Fibroblast of lung (primary cell): ENCODE data around the gene HEG1. TPM values are rescaled to one million over a fixed set of nuclear protein-coding genes. Genes with fewer than 3 reads are reported as not detected.

Experiments used
- DNase-seq, 2 donors: peaks; one replicate each; pipeline versions ENCODE4 v3.0.0 to v3.0.0-alpha.2; 2010; ENCODE audit warnings: low read depth in 2 of 2
- H2AFZ ChIP-seq: 2 replicates; pipeline ENCODE4 v1.5.1; 2012; ENCODE audit warnings: low read length, control low read depth, inconsistent platforms
- H3K27ac ChIP-seq: 2 replicates; pipeline ENCODE4 v1.5.1; 2011; ENCODE audit warnings: low read length, control low read depth; ENCODE audit not compliant: insufficient read depth
- H3K27me3 ChIP-seq: 2 replicates; pipeline ENCODE4 v1.5.1; 2011; ENCODE audit warnings: mild to moderate bottlenecking, low read length; ENCODE audit not compliant: control insufficient read depth, insufficient read depth
- H3K36me3 ChIP-seq: 2 replicates; pipeline ENCODE4 v1.5.1; 2011; ENCODE audit warnings: low read length; ENCODE audit not compliant: control insufficient read depth, insufficient read depth
- H3K4me1 ChIP-seq: 2 replicates; pipeline ENCODE4 v1.5.1; 2011; ENCODE audit warnings: low read length; ENCODE audit not compliant: control insufficient read depth, insufficient read depth; ENCODE audit errors: extremely low read depth
- H3K4me2 ChIP-seq: 2 replicates; pipeline ENCODE4 v1.5.1; 2011; ENCODE audit warnings: low read length, control low read depth; ENCODE audit not compliant: insufficient read depth; ENCODE audit errors: extremely low read depth
- H3K4me3 ChIP-seq, 4 experiments: fragments of 200-600 bp in 1 of 4; sonication (generic) in 1 of 4; replicated peaks in 1 of 4; 2 replicates each; pipeline ENCODE4 v1.5.1; 2011 to 2016; ENCODE audit warnings: low read length in 4 of 4, low read depth in 3 of 4, mild to moderate bottlenecking in 3 of 4, control low read depth in 2 of 4, inconsistent platforms in 1 of 4, mixed read lengths in 1 of 4; ENCODE audit not compliant: insufficient read depth in 1 of 4; ENCODE audit errors: control extremely low read depth in 1 of 4
- H3K79me2 ChIP-seq: 2 replicates; pipeline ENCODE4 v1.5.1; 2012; ENCODE audit warnings: mild to moderate bottlenecking, low read length, inconsistent platforms; ENCODE audit not compliant: control insufficient read depth, insufficient read depth
- H3K9ac ChIP-seq: 2 replicates; pipeline ENCODE4 v1.5.1; 2011; ENCODE audit warnings: mild to moderate bottlenecking, low read length, control low read depth; ENCODE audit not compliant: insufficient read depth
- H3K9me3 ChIP-seq: 2 replicates; pipeline ENCODE4 v1.5.1; 2012; ENCODE audit warnings: low read depth, low read length; ENCODE audit not compliant: control insufficient read depth, insufficient read depth
- H4K20me1 ChIP-seq: 2 replicates; pipeline ENCODE4 v1.5.1; 2011; ENCODE audit warnings: low read length; ENCODE audit not compliant: control insufficient read depth, insufficient read depth; ENCODE audit errors: extremely low read depth
- CTCF ChIP-seq, 2 donors: IDR thresholded peaks in 1 of 2; conservative IDR thresholded peaks in 1 of 2; 1 replicate in 1 of 2; 2 replicates in 1 of 2; pipeline ENCODE4 v1.5.1; 2011 to 2012; ENCODE audit warnings: low read length in 2 of 2, control low read depth in 1 of 2, inconsistent platforms in 1 of 2, low read depth in 1 of 2, mild to moderate bottlenecking in 1 of 2
- EZH2 ChIP-seq: IDR thresholded peaks from 2 replicates; pipeline ENCODE4 v1.5.1; 2012; ENCODE audit warnings: low read length, control low read depth, mild to moderate bottlenecking; ENCODE audit errors: missing control alignments
- polyA plus RNA-seq, 2 donors: library from polyadenylated mRNA; depleted of rRNA in 1 of 2; stranded (reverse) in 1 of 2; unstranded in 1 of 2; fragments of >200 nt; gene quantifications; 2 replicates each; pipeline ENCODE4 v1.2.1, GENCODE V29; 2011 to 2012; ENCODE audit warnings: missing spikeins in 1 of 2
- total RNA-seq: library from RNA; depleted of rRNA; stranded (reverse); fragments of >200 nt; gene quantifications from 2 replicates; pipeline ENCODE4 v1.2.1, GENCODE V29; 2014

HEG1 gene
- total and polyA plus RNA-seq, 2 donors (not counting 1 experiment from before 2014, with no cell fraction given): 137 to 305 TPM

DNA sequence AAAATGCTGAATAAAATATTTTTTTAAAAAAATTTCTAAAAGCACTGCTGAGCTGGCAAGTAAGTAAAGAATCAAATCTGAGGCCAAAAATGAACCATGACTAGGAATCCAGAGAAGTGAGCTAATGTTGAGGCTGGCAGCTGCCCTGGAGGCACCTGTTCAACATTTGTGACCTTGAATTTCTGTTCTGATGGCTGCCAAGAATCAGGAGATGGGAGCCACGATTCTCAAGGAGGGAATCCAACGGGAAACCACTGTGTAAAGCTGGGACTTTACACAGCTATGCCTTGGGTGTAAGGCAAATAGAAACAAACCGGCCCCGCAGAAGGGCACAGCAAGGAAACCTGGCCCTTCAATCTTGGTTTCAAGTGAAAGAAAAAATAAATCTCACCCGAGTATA lies 22.7 kb downstream of the HEG1 start:
- Histone ChIP-seq H3K4me2 (no peak overlapping the region), H3K9me3 (no peaks in the 10 kb centered on the region), H3K4me1 (no peaks in the 10 kb centered on the region), H3K4me3 (no peak overlapping the region), H3K79me2 (peaks cover 89% of the 10 kb centered on the region), H3K36me3 (peaks cover 5% of the 10 kb centered on the region), H3K9ac (no peak overlapping the region), H4K20me1 (peaks cover 2% of the 10 kb centered on the region), H3K27me3 (no peaks in the 10 kb centered on the region), H2AFZ (no peak overlapping the region), H3K27ac (no peak overlapping the region)
- DNase-seq: no peak
- TF ChIP-seq EZH2: no peak

DNA sequence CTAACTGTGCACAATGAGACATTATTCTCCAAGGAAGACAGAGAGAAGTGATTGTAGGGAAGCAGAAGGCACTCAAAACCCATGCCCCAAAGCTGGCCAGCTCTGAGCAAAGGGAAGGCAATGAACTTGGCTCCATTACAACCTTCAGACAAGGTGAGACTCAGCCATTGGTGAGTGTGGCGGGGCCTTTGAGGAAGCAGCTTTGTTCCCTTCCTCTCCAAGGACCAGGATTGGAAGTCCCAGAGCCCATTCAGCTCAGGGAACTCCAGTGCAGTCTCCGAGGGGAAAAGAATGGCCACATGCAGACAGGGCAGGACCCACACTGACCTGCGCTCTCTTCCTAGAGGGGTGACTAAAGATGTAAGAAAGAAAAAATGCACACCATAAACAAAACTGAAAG lies 23.1 kb downstream of the HEG1 start:
- DNase-seq: no peak
- Histone ChIP-seq H3K79me2 (peaks cover 89% of the 10 kb centered on the region), H3K36me3 (peaks cover 9% of the 10 kb centered on the region), H3K27me3 (no peaks in the 10 kb centered on the region), H3K4me3 (no peak overlapping the region), H3K9ac (no peak overlapping the region), H4K20me1 (peaks cover 2% of the 10 kb centered on the region), H3K4me1 (no peaks in the 10 kb centered on the region), H3K9me3 (no peaks in the 10 kb centered on the region), H2AFZ (no peak overlapping the region), H3K4me2 (no peak overlapping the region), H3K27ac (no peak overlapping the region)
- no peak for TF ChIP-seq EZH2
- TF ChIP-seq CTCF (conservative IDR thresholded peaks at IDR 0.05 in 1 of 2, IDR thresholded peaks at IDR 0.05 in 1 of 2; ENCODE audit: low read depth in 1 of 2, low read length in 2 of 2): no peak

GRCh38 chr3:125032100-125032643 lies 23.6 kb downstream of the HEG1 start:
- Histone ChIP-seq H3K36me3 (peaks cover 13% of the 10 kb centered on the region), H3K4me2 (no peak overlapping the region), H3K27me3 (no peaks in the 10 kb centered on the region), H3K9me3 (no peaks in the 10 kb centered on the region), H3K4me3 (no peak overlapping the region), H3K27ac (no peak overlapping the region), H3K9ac (no peak overlapping the region), H3K79me2 (peaks cover 83% of the 10 kb centered on the region), H2AFZ (no peak overlapping the region), H3K4me1 (no peaks in the 10 kb centered on the region), H4K20me1 (peaks cover 2% of the 10 kb centered on the region)
- DNase-seq: no peak
- TF ChIP-seq CTCF (conservative IDR thresholded peaks at IDR 0.05 in 1 of 2, IDR thresholded peaks at IDR 0.05 in 1 of 2; ENCODE audit: low read depth in 1 of 2, low read length in 2 of 2) (no peak), EZH2 (no peak)
